ENCODE data around the gene PLEKHF1.

The PLEKHF1 gene

DNA sequence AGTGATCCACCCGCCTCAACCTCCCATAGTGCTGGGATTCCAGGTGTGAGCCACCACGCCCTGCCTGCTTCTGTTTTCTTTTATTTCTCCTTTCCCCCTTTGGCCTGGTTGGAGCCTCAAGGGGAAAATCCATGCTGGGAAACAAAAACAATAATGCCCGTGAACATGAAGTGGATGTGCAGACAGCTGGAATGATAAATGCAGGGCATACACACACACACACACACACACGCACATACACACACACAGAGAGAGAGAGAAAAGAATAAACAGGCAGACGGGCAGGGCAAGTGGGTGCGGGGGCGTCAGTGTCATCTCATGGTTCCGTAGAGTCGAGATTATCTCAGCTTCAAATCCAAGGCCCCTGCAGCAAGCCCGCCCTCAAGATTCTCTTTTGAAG lies 4.4 kb upstream of the PLEKHF1 start:
- Histone ChIP-seq H2AFZ (ENCODE audit: low read depth, low read length) (no peak overlapping the region), H3K36me3 (ENCODE audit: insufficient read depth, low read length) (no peaks in the 10 kb centered on the region), H3K9ac (ENCODE audit: low read depth, low read length) (no peak overlapping the region), H3K27ac (ENCODE audit: low read length) (no peak overlapping the region), H3K4me3 (ENCODE audit: low read depth in 1 of 2, low read length in 2 of 2) (no peak overlapping the region), H4K20me1 (ENCODE audit: insufficient read depth, low read length) (no peaks in the 10 kb centered on the region), H3K4me2 (ENCODE audit: insufficient read depth, low read length) (no peak overlapping the region), H3K27me3 (ENCODE audit: insufficient read depth, low read length, poor library complexity) (peaks cover 5% of the 10 kb centered on the region), H3K79me2 (ENCODE audit: insufficient read depth, low read length) (0 out of 2 replicates have a peak, but pooled peaks cover 3% of the 10 kb centered on the region), H3K9me3 (ENCODE audit: insufficient read depth, low read length, severe bottlenecking) (no peaks in the 10 kb centered on the region), H3K4me1 (ENCODE audit: insufficient read depth, low read length) (peaks cover 12% of the 10 kb centered on the region)
- no peak for ATAC-seq (ENCODE audit: insufficient read depth, low read depth)
- DNase-seq, result no peak
- TF ChIP-seq EZH2 (IDR thresholded peaks at IDR 0.05; ENCODE audit: borderline replicate concordance, low read depth, low read length, severe bottlenecking) (no peak), CTCF (IDR thresholded peaks at IDR 0.05; ENCODE audit: borderline replicate concordance, extremely low read depth, low read length, poor library complexity, severe bottlenecking) (no peak)

GRCh38 chr19:29662278-29662603 lies 3.0 kb upstream of the PLEKHF1 start:
- H3K9me3 ChIP-seq (ENCODE audit: insufficient read depth, low read length, severe bottlenecking), result no peaks in the 10 kb centered on the region

DNA sequence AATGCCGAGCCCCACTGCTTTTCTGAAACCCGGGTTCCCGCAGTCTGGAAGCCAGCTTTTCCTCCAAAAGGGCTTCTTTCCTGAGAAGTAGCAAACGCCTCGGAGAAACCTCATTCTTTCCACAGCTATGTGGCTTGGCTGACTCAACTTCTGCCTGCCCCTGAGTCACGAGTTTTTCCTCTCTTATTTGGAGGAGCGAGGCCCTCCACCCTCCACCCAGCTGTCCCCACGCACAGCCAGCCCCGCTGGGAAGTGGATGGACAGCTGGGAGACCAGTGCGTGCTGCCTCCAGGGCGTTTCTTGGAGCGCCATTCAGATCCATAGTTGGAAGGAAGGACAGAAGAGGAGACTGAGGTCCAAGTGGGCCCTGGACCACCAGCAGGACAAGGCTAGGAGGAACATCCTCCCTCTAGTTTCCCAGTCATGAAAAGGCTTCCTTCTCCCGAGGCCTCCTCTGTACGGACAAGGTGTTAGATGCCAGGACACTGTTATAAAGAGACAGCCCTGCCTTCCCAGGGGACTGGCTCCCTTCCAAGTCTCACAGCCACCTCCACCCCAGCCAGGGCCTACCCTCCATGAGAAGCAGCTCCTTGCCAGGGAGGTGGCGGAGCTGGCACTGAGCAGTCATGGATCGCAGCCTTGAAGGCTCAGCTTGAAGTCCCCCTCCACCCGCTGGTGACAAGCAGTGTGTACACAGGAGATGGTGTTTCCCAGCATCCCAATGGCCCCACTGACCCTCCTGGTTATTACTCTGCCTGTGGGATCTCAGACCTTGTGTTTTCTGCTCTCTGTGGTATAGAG lies 2.5 kb upstream of the PLEKHF1 start:
- peaks cover 9% of the 10 kb centered on the region; the same call in 1 of the 2 replicates for H3K79me2 ChIP-seq (ENCODE audit: insufficient read depth, low read length)
- TF ChIP-seq EZH2 (IDR thresholded peaks at IDR 0.05; ENCODE audit: borderline replicate concordance, low read depth, low read length, severe bottlenecking), result no peak
- TF ChIP-seq CTCF (IDR thresholded peaks at IDR 0.05; ENCODE audit: borderline replicate concordance, extremely low read depth, low read length, poor library complexity, severe bottlenecking), result no peak

More at GRCh38 chr19:29662278-29662603, 3.0 kb upstream of the PLEKHF1 start:
- TF ChIP-seq EZH2 (IDR thresholded peaks at IDR 0.05; ENCODE audit: borderline replicate concordance, low read depth, low read length, severe bottlenecking) (no peak), CTCF (IDR thresholded peaks at IDR 0.05; ENCODE audit: borderline replicate concordance, extremely low read depth, low read length, poor library complexity, severe bottlenecking) (no peak)
- ATAC-seq (ENCODE audit: insufficient read depth, low read depth) (no peak), DNase-seq (no peak)
- H3K36me3 ChIP-seq (ENCODE audit: insufficient read depth, low read length), result no peaks in the 10 kb centered on the region
- H3K4me3 ChIP-seq (ENCODE audit: low read depth in 1 of 2, low read length in 2 of 2), result no peak overlapping the region
- no peak overlapping the region for H3K9ac ChIP-seq (ENCODE audit: low read depth, low read length)
- H2AFZ ChIP-seq (ENCODE audit: low read depth, low read length), result no peak overlapping the region
- H3K4me1 ChIP-seq (ENCODE audit: insufficient read depth, low read length), result peaks cover 26% of the 10 kb centered on the region
- no peak overlapping the region for H3K4me2 ChIP-seq (ENCODE audit: insufficient read depth, low read length)
- H3K27me3 ChIP-seq (ENCODE audit: insufficient read depth, low read length, poor library complexity), result peaks cover 7% of the 10 kb centered on the region
- 0 out of 2 replicates have a peak, but pooled peaks cover 5% of the 10 kb centered on the region for H4K20me1 ChIP-seq (ENCODE audit: insufficient read depth, low read length)
- H3K27ac ChIP-seq (ENCODE audit: low read length), result no peak overlapping the region
- H3K79me2 ChIP-seq (ENCODE audit: insufficient read depth, low read length), result peaks cover 8% of the 10 kb centered on the region; the same call in 1 of the 2 replicates

More for the DNA sequence above, 2.5 kb upstream of the PLEKHF1 start:
- Histone ChIP-seq H3K4me2 (ENCODE audit: insufficient read depth, low read length) (no peak overlapping the region), H3K9me3 (ENCODE audit: insufficient read depth, low read length, severe bottlenecking) (no peaks in the 10 kb centered on the region), H3K9ac (ENCODE audit: low read depth, low read length) (no peak overlapping the region), H3K36me3 (ENCODE audit: insufficient read depth, low read length) (no peaks in the 10 kb centered on the region), H3K27ac (ENCODE audit: low read length) (no peak overlapping the region), H3K4me1 (ENCODE audit: insufficient read depth, low read length) (peaks cover 32% of the 10 kb centered on the region), H4K20me1 (ENCODE audit: insufficient read depth, low read length) (0 out of 2 replicates have a peak, but pooled peaks cover 5% of the 10 kb centered on the region), H3K4me3 (ENCODE audit: low read depth in 1 of 2, low read length in 2 of 2) (no peak overlapping the region), H2AFZ (ENCODE audit: low read depth, low read length) (no peak overlapping the region), H3K27me3 (ENCODE audit: insufficient read depth, low read length, poor library complexity) (peaks cover 7% of the 10 kb centered on the region)
- no peak for ATAC-seq (ENCODE audit: insufficient read depth, low read depth)
- DNase-seq, result no peak

Data from DND-41 (cell line).